Left lung (tissue), 10 donors: ENCODE results near the gene DAPL1. TPM values are rescaled to one million over a fixed set of nuclear protein-coding genes. Genes with fewer than 3 reads are reported as not detected.

Experiments used
- ATAC-seq: fragments of 200-7000 bp; cut with Tn5 transposase; one replicate; pipeline ENCODE4 v1.9.1; 2020; ENCODE audit warnings: moderate library complexity
- DNase-seq, 4 donors: peaks; one replicate each; pipeline ENCODE4 v3.0.0-alpha.2; 2013 to 2020
- H3K27ac ChIP-seq, 2 donors: fragments of 200-600 bp; sonication (generic) in 1 of 2; one replicate each; pipeline versions ENCODE4 v1.5.0 to v1.8.0; 2020 to 2021
- H3K27me3 ChIP-seq, 2 donors: fragments of 200-600 bp; sonication (generic) in 1 of 2; one replicate each; pipeline versions ENCODE4 v1.5.0 to v1.8.0; 2020 to 2021
- H3K36me3 ChIP-seq, 2 donors: fragments of 200-600 bp; sonication (generic) in 1 of 2; one replicate each; pipeline versions ENCODE4 v1.5.0 to v1.8.0; 2020 to 2021
- H3K4me1 ChIP-seq, 2 donors: fragments of 200-600 bp; one replicate each; pipeline ENCODE4 v1.8.0; 2021
- H3K4me3 ChIP-seq, 2 donors: fragments of 200-600 bp; sonication (generic) in 1 of 2; one replicate each; pipeline versions ENCODE4 v1.5.0 to v1.8.0; 2020 to 2021; ENCODE audit warnings: mild to moderate bottlenecking in 1 of 2
- H3K9me3 ChIP-seq, 2 donors: fragments of 200-600 bp; sonication (generic) in 1 of 2; one replicate each; pipeline versions ENCODE4 v1.5.0 to v1.8.0; 2020 to 2021
- intact Hi-C, 2 donors: fragments of 100-400 bp; cut with DNase I; formaldehyde crosslinking; loops; one replicate each; pipeline versions ENCODE4 v1.11.2 to v1.14.2; 2022
- polyA plus RNA-seq, 6 donors: library from polyadenylated mRNA; unstranded; fragments of 120-200 nt; gene quantifications; one replicate each; pipeline ENCODE4 v1.2.1, GENCODE V29; 2013; ENCODE audit not compliant: insufficient read length in 6 of 6
- total RNA-seq, 2 donors: library from RNA; stranded (reverse); fragmentation: NEBNext Ultra II Directional; extraction: Animal tissue kit (Norgen Biotek cat#: 25700); gene quantifications; one replicate each; pipeline ENCODE4 v1.2.1, GENCODE V29; 2021
- TF ChIP-seq, protein P1 (sequence below), 2 donors: fragments of 200-600 bp; sonication (generic) in 1 of 2; IDR thresholded peaks; one replicate each; pipeline versions ENCODE4 v1.5.0 to v1.8.0; 2021; ENCODE audit warnings: antibody characterized with exemption in 2 of 2
- donor health status: DM: no; HTN: yes; CAD: no.
- donor health status: DM: no; HTN: no; CAD: no.

Gene DAPL1
- total and polyA plus RNA-seq, 8 donors = 0.21 to 0.44 (median 0.32) TPM; not detected in 4

DNA sequence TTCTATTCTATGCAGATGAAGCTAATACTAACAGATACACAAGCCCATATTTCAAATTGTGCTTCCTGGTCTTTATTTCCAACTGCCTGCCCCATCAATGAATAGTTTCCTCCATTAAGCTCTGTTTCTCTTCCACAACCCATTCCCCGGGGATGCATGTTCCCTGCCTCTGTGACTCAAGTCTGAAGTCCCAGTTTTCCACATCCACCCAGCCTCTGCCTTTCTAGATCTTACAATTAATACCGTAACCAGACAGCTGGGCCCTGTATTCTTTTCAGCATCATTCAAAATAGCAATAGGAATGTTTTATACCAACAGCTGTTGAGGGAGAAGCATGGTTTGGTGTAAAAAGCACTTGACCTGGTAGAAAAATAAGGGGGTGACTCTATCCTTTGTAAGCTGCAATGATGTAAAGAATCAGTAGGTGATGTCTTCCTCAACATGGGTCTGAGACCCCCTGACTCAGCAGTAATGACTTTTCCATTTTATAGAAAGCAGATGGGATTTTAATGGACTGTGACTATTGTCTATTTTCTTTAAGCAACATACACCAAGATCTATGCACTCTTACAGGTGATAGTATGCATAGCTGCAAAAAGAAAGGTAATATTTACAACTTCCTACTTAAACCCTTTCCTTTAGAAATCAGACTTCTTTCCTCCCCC is 46.1 kb upstream of the DAPL1 start:
- intact Hi-C loops = loop anchor here in 1 of 2 donors (10.0 kb wide), 1 partner anchor 564 kb away; no protein-coding TSS in a partner anchor
- TF ChIP-seq, protein P1, sequence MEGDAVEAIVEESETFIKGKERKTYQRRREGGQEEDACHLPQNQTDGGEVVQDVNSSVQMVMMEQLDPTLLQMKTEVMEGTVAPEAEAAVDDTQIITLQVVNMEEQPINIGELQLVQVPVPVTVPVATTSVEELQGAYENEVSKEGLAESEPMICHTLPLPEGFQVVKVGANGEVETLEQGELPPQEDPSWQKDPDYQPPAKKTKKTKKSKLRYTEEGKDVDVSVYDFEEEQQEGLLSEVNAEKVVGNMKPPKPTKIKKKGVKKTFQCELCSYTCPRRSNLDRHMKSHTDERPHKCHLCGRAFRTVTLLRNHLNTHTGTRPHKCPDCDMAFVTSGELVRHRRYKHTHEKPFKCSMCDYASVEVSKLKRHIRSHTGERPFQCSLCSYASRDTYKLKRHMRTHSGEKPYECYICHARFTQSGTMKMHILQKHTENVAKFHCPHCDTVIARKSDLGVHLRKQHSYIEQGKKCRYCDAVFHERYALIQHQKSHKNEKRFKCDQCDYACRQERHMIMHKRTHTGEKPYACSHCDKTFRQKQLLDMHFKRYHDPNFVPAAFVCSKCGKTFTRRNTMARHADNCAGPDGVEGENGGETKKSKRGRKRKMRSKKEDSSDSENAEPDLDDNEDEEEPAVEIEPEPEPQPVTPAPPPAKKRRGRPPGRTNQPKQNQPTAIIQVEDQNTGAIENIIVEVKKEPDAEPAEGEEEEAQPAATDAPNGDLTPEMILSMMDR (IDR thresholded peaks at IDR 0.05) = no peak
- ATAC-seq (no peak), DNase-seq (no peak)
- no peaks in the 10 kb centered on the region for H3K27me3 ChIP-seq
- H3K9me3 ChIP-seq = no peaks in the 10 kb centered on the region
- H3K27ac ChIP-seq = no peak overlapping the region
- peaks cover 0 to 1% of the 10 kb centered on the region in 2 donors for H3K4me1 ChIP-seq
- no peak overlapping the region for H3K4me3 ChIP-seq
- H3K36me3 ChIP-seq = no peaks in the 10 kb centered on the region

DNA sequence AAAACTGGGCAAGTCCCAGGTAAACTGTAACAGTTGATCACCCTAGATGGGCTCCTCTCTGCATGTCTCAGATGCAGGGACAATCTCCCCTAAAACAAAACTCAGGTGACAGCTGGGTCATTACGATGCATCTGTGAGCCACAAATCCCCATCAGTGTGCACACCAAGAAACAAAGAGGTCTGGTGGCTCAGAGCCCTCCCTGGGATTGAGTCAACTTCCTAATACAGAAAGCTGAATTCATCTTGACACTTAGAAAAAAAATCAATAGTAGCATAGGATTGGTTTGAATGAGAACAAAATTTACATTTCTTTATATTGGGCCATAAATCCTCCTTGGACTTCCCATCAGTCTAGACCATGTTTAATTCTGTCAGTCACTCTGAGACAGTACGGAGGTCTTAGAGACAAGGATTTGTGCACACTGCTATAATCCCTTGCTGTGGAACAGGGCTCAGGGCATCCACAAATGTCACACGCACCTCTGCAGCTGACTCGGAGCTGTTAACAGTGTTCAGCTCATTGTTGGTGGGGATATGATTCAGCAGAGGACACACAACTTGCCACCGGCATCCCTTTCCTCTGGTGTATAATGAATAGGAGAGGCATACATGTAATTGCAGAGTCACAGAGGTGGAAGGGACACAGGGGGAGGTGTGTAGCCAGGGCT is 44.5 kb upstream of the DAPL1 start:
- TF ChIP-seq, protein P1 (IDR thresholded peaks at IDR 0.05) = no peak
- Histone ChIP-seq H3K27ac (no peak overlapping the region), H3K9me3 (no peaks in the 10 kb centered on the region), H3K27me3 (no peaks in the 10 kb centered on the region), H3K36me3 (no peaks in the 10 kb centered on the region), H3K4me3 (no peak overlapping the region), H3K4me1 (peaks cover 0 to 5% of the 10 kb centered on the region in 2 donors)
- ATAC-seq (no peak), DNase-seq (no peak)
- intact Hi-C loops = loop anchor here in 1 of 2 donors (5.0 kb wide), 1 partner anchor 728 kb away; no protein-coding TSS in a partner anchor

DNA sequence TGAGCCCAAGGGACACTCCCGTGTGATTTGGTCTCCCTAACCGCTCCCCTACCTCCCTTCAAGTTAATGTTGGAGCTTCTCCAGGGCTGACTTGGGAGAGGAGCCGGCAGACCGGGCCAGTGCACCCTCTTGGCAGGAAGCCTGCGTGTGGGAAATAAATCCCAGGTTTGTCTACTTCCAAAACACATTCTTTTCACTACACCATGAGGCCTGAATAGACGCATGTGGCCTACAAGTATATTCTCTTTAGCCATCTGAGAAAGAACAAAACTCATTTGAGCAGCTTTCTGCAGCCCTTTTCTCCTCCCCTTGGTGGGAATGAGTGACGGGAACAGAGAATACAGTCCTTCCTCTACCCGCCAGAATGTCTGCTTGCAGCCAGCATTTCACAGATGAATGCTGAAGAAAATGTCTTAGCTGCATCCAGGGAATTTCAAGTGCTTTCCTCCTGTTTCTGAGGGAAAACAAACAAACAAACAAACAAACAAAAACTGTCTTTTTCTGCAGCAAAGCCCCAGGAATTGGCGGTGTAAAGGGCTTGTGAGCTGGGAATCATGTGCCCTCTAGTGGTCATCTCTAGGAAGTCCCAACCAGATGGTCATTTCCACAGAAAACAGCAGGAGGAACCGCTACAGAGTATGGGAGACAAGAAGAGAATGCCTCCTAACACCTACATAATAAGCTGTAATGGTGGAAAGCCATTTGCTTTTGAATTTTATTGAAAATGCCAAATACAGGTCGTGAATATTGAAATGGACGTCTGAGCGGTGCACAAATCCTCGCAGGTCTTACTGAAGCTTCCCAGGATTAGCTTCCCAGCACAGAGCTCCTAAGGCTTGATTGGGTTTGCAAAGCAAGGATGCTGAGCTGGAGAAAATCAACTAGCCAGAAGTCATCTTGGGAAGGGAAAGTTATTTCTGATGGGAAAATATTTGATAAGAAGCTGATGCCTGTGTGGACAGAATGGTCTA is 41.2 kb upstream of the DAPL1 start:
- peak in 2 of 4 donors; percentile 69 to 80 for DNase-seq
- TF ChIP-seq, protein P1 (IDR thresholded peaks at IDR 0.05) = peak; percentile 79 to 89
- intact Hi-C loops = loop anchor here in 1 of 2 donors (5.0 kb wide), 1 partner anchor 732 kb away; no protein-coding TSS in a partner anchor
- no peaks in the 10 kb centered on the region for H3K36me3 ChIP-seq
- H3K27me3 ChIP-seq = no peaks in the 10 kb centered on the region
- no peaks in the 10 kb centered on the region for H3K9me3 ChIP-seq
- peaks cover 0 to 5% of the 10 kb centered on the region in 2 donors for H3K4me1 ChIP-seq
- peak; percentile 96 for ATAC-seq
- H3K4me3 ChIP-seq = no peak overlapping the region
- no peak overlapping the region for H3K27ac ChIP-seq

DNA sequence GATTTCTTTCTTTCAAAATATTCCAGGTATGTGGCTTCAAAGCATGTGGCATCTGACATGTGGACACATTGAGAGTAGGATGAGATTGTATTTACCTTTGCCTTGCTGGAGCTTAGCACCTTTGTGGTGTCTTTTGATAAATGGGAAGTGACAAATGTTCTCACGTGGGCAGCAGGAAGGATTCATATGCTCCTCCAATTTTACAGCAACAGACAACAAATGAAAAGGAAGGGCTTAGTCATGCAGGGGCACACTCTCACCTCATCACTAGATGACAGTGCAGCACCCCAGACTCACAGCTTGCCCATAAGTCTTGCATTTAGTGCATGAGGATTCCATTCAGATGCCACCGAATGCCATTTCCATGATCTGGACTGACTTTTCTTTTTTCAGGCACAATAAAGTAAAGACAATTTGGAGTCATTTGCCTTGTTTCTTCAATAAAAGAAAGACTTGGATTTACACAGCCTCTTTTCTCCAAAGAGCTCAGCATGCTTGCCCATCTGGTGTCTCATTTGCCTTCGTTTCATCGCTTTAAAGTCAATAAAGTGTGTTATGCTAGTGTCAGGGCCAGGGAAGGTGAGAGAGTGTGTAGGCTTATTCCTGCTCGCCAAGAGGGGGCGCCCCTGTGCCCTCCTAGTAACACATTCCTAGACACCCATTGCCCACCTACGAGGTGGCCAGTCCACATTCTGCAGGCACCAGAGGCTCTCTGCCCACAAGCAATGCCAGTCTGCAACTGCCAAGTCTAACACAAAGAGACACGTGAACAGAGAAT is 39.6 kb upstream of the DAPL1 start:
- H3K27me3 ChIP-seq = no peaks in the 10 kb centered on the region
- ATAC-seq (no peak), DNase-seq (no peak)
- no peaks in the 10 kb centered on the region for H3K36me3 ChIP-seq
- peaks cover 0 to 5% of the 10 kb centered on the region in 2 donors for H3K4me1 ChIP-seq
- H3K4me3 ChIP-seq = no peak overlapping the region
- no peaks in the 10 kb centered on the region for H3K9me3 ChIP-seq
- H3K27ac ChIP-seq = no peak overlapping the region
- TF ChIP-seq, protein P1 (IDR thresholded peaks at IDR 0.05) = peak in 1 of 2 donors; percentile 14
- intact Hi-C loops = no loop called here
